ENCODE measurements around the gene BAIAP2. TPM values are rescaled to one million over a fixed set of nuclear protein-coding genes. Genes with fewer than 3 reads are reported as not detected.

Gene BAIAP2
- total and polyA plus RNA-seq, 2 experiments from 2014 or later = 27.1 to 49.7 TPM

GRCh38 chr17:81056312-81056711, 21.4 kb downstream of the BAIAP2 start:
- Histone ChIP-seq H3K27ac (peak overlapping the region; percentile 87), H3K9me3 (ENCODE audit: low read depth) (no peaks in the 10 kb centered on the region), H3K4me3 (no peak overlapping the region), H4K20me1 (ENCODE audit: insufficient read depth, poor library complexity, severe bottlenecking) (no peaks in the 10 kb centered on the region), H3K9me2 (replicated peaks; ENCODE audit: insufficient read depth) (no peaks in the 10 kb centered on the region), H3K4me1 (ENCODE audit: insufficient read depth) (peaks cover 20% of the 10 kb centered on the region), H3K4me2 (no peak overlapping the region), H3K36me3 (replicated peaks; ENCODE audit: insufficient read depth, low read depth) (no peaks in the 10 kb centered on the region), H3K27me3 (no peaks in the 10 kb centered on the region), H2AFZ (no peak overlapping the region), H3K79me2 (peaks cover 13% of the 10 kb centered on the region)
- WGBS (ENCODE audit: low lambda C conversion rate, missing lambda C conversion rate) = 97% methylated on average over 17 of the region's 19 CpGs
- TF ChIP-seq EZH2 (IDR thresholded peaks at IDR 0.05; ENCODE audit: borderline replicate concordance) = no peak
- TF ChIP-seq EZH2phosphoT487 (IDR thresholded peaks at IDR 0.05; ENCODE audit: low read depth, severe bottlenecking, unreplicated experiment) = no peak
- TF ChIP-seq CTCF (IDR thresholded peaks at IDR 0.05; ENCODE audit: poor library complexity) = no peak
- no peak for DNase-seq (ENCODE audit: low spot score)

GRCh38 chr17:81057079-81057730, 22.3 kb downstream of the BAIAP2 start:
- DNase-seq (ENCODE audit: low spot score) = peak; percentile 83
- WGBS (ENCODE audit: low lambda C conversion rate, missing lambda C conversion rate) = 23% methylated on average over 14 of the region's 14 CpGs
- peak overlapping the region; percentile 87 for H3K27ac ChIP-seq
- TF ChIP-seq EZH2phosphoT487 (IDR thresholded peaks at IDR 0.05; ENCODE audit: low read depth, severe bottlenecking, unreplicated experiment) (no peak), EZH2 (IDR thresholded peaks at IDR 0.05; ENCODE audit: borderline replicate concordance) (no peak), CTCF (IDR thresholded peaks at IDR 0.05; ENCODE audit: poor library complexity) (peak; percentile 4)
- peaks cover 15% of the 10 kb centered on the region for H3K79me2 ChIP-seq
- H3K9me2 ChIP-seq (replicated peaks; ENCODE audit: insufficient read depth) = no peaks in the 10 kb centered on the region
- no peaks in the 10 kb centered on the region for H3K36me3 ChIP-seq (replicated peaks; ENCODE audit: insufficient read depth, low read depth)
- no peak overlapping the region for H3K4me3 ChIP-seq
- peak overlapping the region; percentile 39 for H3K4me2 ChIP-seq
- no peak overlapping the region for H2AFZ ChIP-seq
- H3K27me3 ChIP-seq = no peaks in the 10 kb centered on the region
- H3K9me3 ChIP-seq (ENCODE audit: low read depth) = no peaks in the 10 kb centered on the region
- peaks cover 20% of the 10 kb centered on the region for H3K4me1 ChIP-seq (ENCODE audit: insufficient read depth)
- H4K20me1 ChIP-seq (ENCODE audit: insufficient read depth, poor library complexity, severe bottlenecking) = no peaks in the 10 kb centered on the region

- H4K20me1 ChIP-seq (ENCODE audit: insufficient read depth, poor library complexity, severe bottlenecking) = no peaks in the 10 kb centered on the region
- H2AFZ ChIP-seq = no peak overlapping the region
- WGBS (ENCODE audit: low lambda C conversion rate, missing lambda C conversion rate) = 87% methylated on average over 8 of the region's 12 CpGs
- no peak for DNase-seq (ENCODE audit: low spot score)
- peak overlapping the region; percentile 87 for H3K27ac ChIP-seq
- H3K9me3 ChIP-seq (ENCODE audit: low read depth) = no peaks in the 10 kb centered on the region
- no peak overlapping the region for H3K4me3 ChIP-seq
- H3K79me2 ChIP-seq = peaks cover 18% of the 10 kb centered on the region
- H3K9me2 ChIP-seq (replicated peaks; ENCODE audit: insufficient read depth) = no peaks in the 10 kb centered on the region
- no peaks in the 10 kb centered on the region for H3K27me3 ChIP-seq
- TF ChIP-seq EZH2 (IDR thresholded peaks at IDR 0.05; ENCODE audit: borderline replicate concordance) (no peak), EZH2phosphoT487 (IDR thresholded peaks at IDR 0.05; ENCODE audit: low read depth, severe bottlenecking, unreplicated experiment) (no peak), CTCF (IDR thresholded peaks at IDR 0.05; ENCODE audit: poor library complexity) (no peak)
- H3K4me2 ChIP-seq = peak overlapping the region; percentile 39
- H3K36me3 ChIP-seq (replicated peaks; ENCODE audit: insufficient read depth, low read depth) = no peaks in the 10 kb centered on the region
- peaks cover 25% of the 10 kb centered on the region for H3K4me1 ChIP-seq (ENCODE audit: insufficient read depth)
These were observed 22.8 kb downstream of the BAIAP2 start for GRCh38 chr17:81057777-81058176.

Data from hepatocyte (in vitro differentiated cells).